ENCODE measurements around the gene PRPF31.
"Not testable (repeated sequence)": the region's sequence is repeated elsewhere in the genome, so short reads cannot be mapped to it uniquely, and the experiment has no call there.

Gene PRPF31

GRCh38 chr19:54162884-54163283 is 47.3 kb downstream of the PRPF31 start:
- DNase-seq (ENCODE audit: low spot score): no peak

DNA sequence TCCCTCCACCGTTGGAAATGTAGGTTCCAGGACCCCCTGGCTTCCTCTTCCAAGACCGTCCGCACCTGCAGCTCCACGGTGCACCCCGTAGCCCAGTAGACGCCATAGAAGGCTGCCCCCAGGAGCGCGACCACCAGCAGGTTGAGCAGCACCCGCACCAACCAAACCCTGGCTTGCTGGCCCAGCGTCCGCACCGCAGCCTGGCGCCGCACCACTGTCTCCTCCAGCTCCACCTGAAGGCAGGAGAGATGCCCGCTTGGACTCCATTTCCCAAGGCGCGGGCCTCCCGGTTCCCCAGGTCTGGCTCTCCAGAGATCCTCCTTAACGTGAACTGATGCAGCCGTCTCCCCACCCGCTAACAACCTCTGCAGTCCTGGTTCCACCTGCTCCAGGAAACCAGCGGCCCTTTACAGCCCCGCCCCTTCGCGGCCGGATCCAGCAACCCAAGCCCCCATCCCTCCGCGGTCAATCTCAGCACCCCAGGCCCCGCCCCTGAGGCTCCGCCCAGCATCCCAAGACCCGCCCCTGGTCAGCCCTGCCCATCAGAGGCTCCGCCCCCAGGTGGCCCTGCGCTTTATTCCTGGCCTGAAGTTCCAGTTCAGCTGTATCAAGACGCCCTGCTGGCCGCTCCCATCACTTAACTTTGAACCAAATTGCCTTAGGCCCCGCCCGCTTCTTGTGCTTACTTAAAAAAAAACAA is 49.0 kb downstream of the PRPF31 start:
- peak; percentile 57 for DNase-seq (ENCODE audit: low spot score)

GRCh38 chr19:54165222-54165621 is 49.7 kb downstream of the PRPF31 start:
- no peak for DNase-seq (ENCODE audit: low spot score)

DNA sequence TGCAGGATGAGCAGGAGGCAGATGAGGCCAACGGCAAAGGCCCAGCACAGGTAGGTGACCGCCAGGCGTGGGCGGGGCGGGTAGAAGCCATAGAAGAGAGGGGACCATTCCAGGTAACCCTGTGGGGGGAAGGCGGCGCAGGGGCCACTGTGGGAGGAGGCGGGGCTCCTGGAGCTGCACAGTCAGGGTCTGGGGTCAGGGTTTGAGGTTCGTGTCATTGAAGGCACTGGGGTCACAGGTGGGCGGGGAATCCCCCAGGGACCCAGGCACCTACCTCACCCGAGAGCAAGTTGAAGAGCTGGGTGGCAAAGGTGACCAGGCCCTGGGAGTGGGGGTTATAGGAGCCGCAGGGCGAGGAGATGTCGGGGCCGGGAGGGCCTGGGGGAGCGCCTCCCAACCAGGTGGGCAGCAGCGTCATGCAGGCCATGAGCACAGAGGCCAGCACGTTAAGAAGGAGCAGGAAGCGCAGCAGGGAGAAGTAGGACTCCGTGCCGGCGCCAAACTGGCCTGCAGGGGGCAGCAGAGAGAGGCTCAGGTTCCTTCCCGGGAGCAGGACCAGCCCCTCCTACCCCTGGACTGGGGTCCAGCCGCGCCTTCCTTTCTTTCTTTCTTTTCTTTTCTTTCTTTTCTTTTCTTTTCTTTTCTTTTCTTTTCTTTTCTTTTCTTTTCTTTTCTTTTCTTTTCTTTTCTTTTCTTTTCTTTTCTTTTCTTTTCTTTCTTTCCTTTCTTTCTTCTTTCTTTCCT is 52.8 kb downstream of the PRPF31 start:
- DNase-seq (ENCODE audit: low spot score): peak; percentile 87

GRCh38 chr19:54169149-54169740 is 53.7 kb downstream of the PRPF31 start:
- no peak for DNase-seq (ENCODE audit: low spot score)

DNA sequence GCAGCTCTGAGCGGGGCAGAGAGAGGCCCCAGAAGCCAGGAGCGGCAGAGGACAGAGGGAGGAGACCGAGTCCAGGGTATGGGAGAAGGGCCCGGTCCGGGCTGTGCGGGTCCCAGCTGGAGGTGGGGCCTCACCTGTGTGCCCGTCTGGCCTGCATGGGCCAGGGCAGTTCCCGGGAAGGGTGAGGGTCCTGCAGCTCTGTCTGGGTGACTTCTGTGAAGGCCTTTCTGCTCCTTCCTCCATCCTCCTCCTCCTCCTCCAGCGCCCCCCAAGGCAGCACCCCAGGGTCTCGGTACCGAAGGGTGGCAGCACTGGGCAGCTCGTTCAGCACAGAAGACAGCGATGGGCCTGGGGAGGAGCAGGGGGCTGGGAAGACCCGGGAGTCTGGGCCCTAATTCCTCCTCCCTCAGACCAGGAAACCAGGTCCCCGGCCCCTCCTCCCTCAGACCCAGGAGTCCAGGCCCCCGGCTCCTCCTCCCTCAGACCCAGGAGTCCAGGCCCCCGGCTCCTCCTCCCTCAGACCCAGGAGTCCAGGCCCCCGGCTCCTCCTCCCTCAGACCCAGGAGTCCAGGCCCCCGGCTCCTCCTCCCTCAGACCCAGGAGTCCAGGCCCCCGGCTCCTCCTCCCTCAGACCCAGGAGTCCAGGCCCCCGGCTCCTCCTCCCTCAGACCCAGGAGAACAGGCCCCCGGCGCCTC is 56.3 kb downstream of the PRPF31 start:
- DNase-seq (ENCODE audit: low spot score): not testable (repeated sequence)

DNA sequence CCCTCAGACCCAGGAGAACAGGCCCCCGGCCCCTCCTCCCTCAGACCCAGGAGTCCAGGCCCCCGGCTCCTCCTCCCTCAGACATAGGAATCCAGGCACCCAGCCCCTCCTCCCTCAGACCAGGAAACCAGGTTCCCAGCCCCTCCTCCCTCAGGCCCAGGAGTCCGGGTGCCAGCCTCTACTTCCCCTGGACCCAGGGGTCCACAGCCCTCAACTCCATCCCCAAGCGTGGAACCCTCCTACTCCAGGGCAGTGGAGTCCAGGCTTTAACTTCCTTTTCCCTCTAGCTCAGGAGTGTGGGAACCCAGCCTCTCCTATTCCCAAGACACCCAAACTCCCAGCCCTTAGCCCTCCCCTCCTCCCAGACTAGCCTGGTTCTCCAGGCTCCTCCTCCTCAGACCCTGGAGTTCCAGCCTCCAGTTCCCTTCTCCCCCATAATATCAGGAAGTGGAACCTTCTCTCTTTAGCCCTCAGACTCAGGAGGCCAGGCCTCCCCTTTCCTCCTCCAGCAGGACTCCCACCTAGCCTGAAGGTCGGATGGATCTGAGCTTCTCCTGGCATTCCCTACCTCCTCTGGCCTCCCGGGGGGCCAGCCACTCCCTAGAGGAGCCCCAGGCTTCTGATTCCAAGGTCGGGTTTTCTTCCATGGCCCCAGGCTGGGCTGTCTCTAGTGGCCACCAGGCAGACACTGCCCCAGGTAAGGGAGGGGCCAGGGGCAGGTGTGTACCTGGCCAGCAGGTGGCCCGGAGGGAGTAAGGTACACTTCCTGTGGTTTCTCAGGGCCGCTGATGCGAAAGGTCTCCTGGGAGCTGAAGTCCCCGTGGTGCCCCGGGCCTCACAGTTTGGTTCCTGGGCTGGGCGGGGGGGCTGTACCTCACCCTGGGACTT is 57.2 kb downstream of the PRPF31 start, which contains the start of gene TMC4:
TMC4 (minus strand) TSS at position 690 of the 888 bp plus-strand sequence; CDS start at position 647, 43 bp downstream.
- DNase-seq (ENCODE audit: low spot score): no peak

DNA sequence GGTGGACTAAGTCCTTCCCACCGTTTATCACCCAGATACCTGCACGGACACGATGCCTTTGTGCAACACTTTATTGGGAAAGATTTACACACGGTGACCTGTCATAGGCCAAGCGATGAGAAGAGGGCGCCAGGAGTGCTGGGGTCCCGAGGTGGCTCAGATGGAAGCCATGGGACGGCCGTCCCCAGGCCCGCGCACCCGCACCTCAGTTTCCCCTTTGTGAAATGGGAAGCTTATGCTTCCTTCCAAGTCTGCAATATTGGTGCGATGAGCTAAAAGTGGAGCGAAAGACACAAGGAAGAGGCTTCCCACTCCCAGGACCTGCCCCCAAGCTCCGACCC is 57.8 kb downstream of the PRPF31 start:
- DNase-seq (ENCODE audit: low spot score): no peak

- DNase-seq (ENCODE audit: low spot score): no peak
Measured at GRCh38 chr19:54173951-54174834, 58.6 kb downstream of the PRPF31 start.

- DNase-seq (ENCODE audit: low spot score): peak; percentile 58
Measured at GRCh38 chr19:54178581-54179261, 63.2 kb downstream of the PRPF31 start.

- DNase-seq (ENCODE audit: low spot score): no peak
Measured at GRCh38 chr19:54179262-54179852, 63.8 kb downstream of the PRPF31 start.

DNA sequence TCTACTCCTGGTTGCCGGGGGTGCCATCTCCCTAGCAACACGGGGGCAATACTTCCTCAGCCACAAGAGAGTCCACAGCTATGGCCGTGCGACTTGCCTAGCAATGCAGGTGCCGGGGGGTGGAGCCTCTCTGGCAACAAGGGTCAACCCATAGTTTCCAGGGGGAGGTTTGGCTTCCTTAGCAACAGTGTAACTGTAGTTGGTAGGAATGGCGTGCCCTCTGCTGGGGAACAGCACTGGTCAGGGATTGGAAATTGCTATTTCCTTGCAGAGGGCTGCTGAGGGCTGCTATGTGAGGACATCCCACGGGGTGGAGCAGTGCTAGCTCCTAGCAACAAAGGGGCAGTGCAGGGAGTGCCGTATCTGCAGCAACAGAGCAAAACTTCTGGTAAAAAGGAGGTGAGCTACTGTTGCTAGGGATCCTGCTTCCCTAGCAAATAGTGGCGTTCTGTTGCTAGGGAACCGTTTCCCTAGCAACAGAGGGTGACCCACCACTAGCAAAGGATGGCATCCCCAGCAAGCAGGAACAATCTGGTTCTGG is 64.4 kb downstream of the PRPF31 start:
- DNase-seq (ENCODE audit: low spot score): peak; percentile 25

GRCh38 chr19:54180691-54181091 is 65.1 kb downstream of the PRPF31 start:
- no peak for DNase-seq (ENCODE audit: low spot score)
